ENCODE data around the gene TPST2. TPM values are rescaled to one million over a fixed set of nuclear protein-coding genes. Genes with fewer than 3 reads are reported as not detected.

Gene TPST2
- total RNA-seq: 22.5 and 26.3 TPM in 2 replicates

GRCh38 chr22:26589845-26590736, at the start of gene TPST2:
TSS of gene TPST2 (minus strand) at chr22:26590132. CDS start at chr22:26541630, 48,502 bp downstream.
- TF ChIP-seq CTCF (conservative IDR thresholded peaks at IDR 0.05; ENCODE audit: low read depth, low read length): no peak
- H3K4me3 ChIP-seq (ENCODE audit: low read depth, low read length): peak within 1 kb of the TSS; percentile 94
- no peak for DNase-seq (ENCODE audit: low read depth)

- DNase-seq (ENCODE audit: low read depth): no peak
- no peak for TF ChIP-seq CTCF (conservative IDR thresholded peaks at IDR 0.05; ENCODE audit: low read depth, low read length)
- H3K4me3 ChIP-seq (ENCODE audit: low read depth, low read length): no peak overlapping the region
These were observed 46.4 kb upstream of the TPST2 start for GRCh38 chr22:26636296-26636695.

- no peak overlapping the region for H3K4me3 ChIP-seq (ENCODE audit: low read depth, low read length)
- no peak for DNase-seq (ENCODE audit: low read depth)
- no peak for TF ChIP-seq CTCF (conservative IDR thresholded peaks at IDR 0.05; ENCODE audit: low read depth, low read length)
These were observed 45.2 kb upstream of the TPST2 start for GRCh38 chr22:26635117-26635516.

- no peak for TF ChIP-seq CTCF (conservative IDR thresholded peaks at IDR 0.05; ENCODE audit: low read depth, low read length)
- no peak for DNase-seq (ENCODE audit: low read depth)
- H3K4me3 ChIP-seq (ENCODE audit: low read depth, low read length): no peak overlapping the region
These were observed 44.3 kb upstream of the TPST2 start for GRCh38 chr22:26634189-26634588.

- DNase-seq (ENCODE audit: low read depth): no peak
- H3K4me3 ChIP-seq (ENCODE audit: low read depth, low read length): no peak overlapping the region
- no peak for TF ChIP-seq CTCF (conservative IDR thresholded peaks at IDR 0.05; ENCODE audit: low read depth, low read length)
These were observed 42.7 kb upstream of the TPST2 start for GRCh38 chr22:26632422-26633155.

GRCh38 chr22:26631282-26631681, 41.4 kb upstream of the TPST2 start:
- no peak for TF ChIP-seq CTCF (conservative IDR thresholded peaks at IDR 0.05; ENCODE audit: low read depth, low read length)
- no peak overlapping the region for H3K4me3 ChIP-seq (ENCODE audit: low read depth, low read length)
- no peak for DNase-seq (ENCODE audit: low read depth)
